ENCODE measurements around the gene LOXL3. TPM values are rescaled to one million over a fixed set of nuclear protein-coding genes. Genes with fewer than 3 reads are reported as not detected.

The LOXL3 gene
- total RNA-seq (2014; rRNA removed) (5.8 and 12.4 TPM in 2 replicates), Bru-seq, nascent RNA (percentile 30 among the genes with signal in this experiment), BruChase-seq, experiment 1, labeled RNA remaining after a 6-hour chase (percentile 26 among the genes with signal in this experiment), BruChase-seq, experiment 2, labeled RNA remaining after a 2-hour chase (percentile 18 among the genes with signal in this experiment)
- long read RNA-seq: 0 reads

- ChIA-PET CTCF (no interaction called here), POLR2A (ENCODE audit: unreplicated experiment) (no interaction called here)
- Histone ChIP-seq H3K4me3 (ENCODE audit: low read length) (peak within 1 kb of the TSS; percentile 62), H3K27ac (ENCODE audit: low read length) (no peak within 1 kb of the TSS), H3K9me2 (replicated peaks; ENCODE audit: low read length) (no peaks in the 10 kb centered on the region), H3K4me2 (ENCODE audit: low read length) (peak within 1 kb of the TSS; percentile 78), H4K20me1 (ENCODE audit: low read length) (no peaks in the 10 kb centered on the region), H2AFZ (ENCODE audit: low read length) (peak within 1 kb of the TSS; percentile 75), H3F3A (ENCODE audit: low read length, unreplicated experiment) (no peaks in the 10 kb centered on the region), H3K79me2 (ENCODE audit: low read length) (peaks cover 10% of the 10 kb centered on the region), H3K36me3 (ENCODE audit: low read depth, low read length) (no peaks in the 10 kb centered on the region), H3K9me3 (ENCODE audit: low read length) (no peaks in the 10 kb centered on the region), H3K4me1 (ENCODE audit: insufficient read depth, low read length) (peaks cover 7% of the 10 kb centered on the region; the same call in 1 of the 2 replicates), H3K27me3 (ENCODE audit: low read length) (no peaks in the 10 kb centered on the region), H3K9ac (ENCODE audit: low read length) (no peak within 1 kb of the TSS)
- no peak for TF ChIP-seq EZH2phosphoT487 (IDR thresholded peaks at IDR 0.05; ENCODE audit: borderline replicate concordance, low read length)
- no peak for TF ChIP-seq EZH2 (IDR thresholded peaks at IDR 0.05; ENCODE audit: low read length, unreplicated experiment)
- no peak for TF ChIP-seq CTCF (conservative IDR thresholded peaks at IDR 0.05; ENCODE audit: low read depth, low read length)
- BruUV-seq (replicated peaks): no TSS peak
- intact Hi-C loops (cut with micrococcal nuclease): no loop called here
- ATAC-seq (peak; percentile 43), DNase-seq (peak; percentile 36)
Observed at GRCh38 chr2:74553892-74554819, at the start of gene LOXL3, which contains the start of gene DOK1. Gene LOXL3, minus strand, starts transcription at chr2:74553942. Its CDS starts 1,308 bp downstream, at chr2:74552634. Gene DOK1, plus strand, starts transcription at chr2:74554720. Its CDS starts 35 bp downstream, at chr2:74554755.

DNA sequence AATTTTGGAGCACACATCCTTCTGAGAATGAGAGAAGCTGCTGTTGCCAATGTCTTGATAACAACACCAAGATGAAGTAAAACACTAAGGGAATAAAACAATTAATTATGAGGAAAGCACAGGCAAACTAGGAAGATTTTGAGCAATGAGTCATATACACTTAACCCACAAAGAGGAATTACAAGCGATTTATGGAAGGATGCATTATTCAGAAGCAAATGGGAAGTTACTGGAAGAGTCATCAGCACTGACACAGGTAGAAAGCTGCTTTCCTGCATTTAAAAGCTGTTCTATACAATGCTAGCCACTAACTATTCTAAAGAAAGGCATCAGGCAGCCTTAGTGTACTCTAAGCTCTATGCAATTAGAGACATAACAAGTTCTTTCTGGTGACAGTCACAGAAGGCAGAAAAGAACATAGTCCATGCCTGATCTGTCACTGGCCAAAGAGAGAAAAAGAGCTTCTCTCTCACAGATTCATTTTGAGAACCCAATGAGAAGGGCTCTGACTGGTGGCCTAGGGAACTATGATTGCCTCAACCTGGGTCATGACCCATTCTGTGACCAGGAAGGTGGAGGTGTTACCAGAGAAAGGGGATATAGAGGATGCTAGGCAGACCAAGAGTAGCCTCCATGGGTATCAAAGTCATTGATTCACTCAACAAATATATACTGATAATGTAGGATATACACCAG lies 49.0 kb upstream of the LOXL3 start:
- Histone ChIP-seq H3K4me2 (ENCODE audit: low read length) (no peak overlapping the region), H3K27ac (ENCODE audit: low read length) (no peak overlapping the region), H3K79me2 (ENCODE audit: low read length) (no peaks in the 10 kb centered on the region), H3K9ac (ENCODE audit: low read length) (no peak overlapping the region), H2AFZ (ENCODE audit: low read length) (no peak overlapping the region), H3K36me3 (ENCODE audit: low read depth, low read length) (no peaks in the 10 kb centered on the region), H3K4me1 (ENCODE audit: insufficient read depth, low read length) (peaks cover 8% of the 10 kb centered on the region), H3K27me3 (ENCODE audit: low read length) (peaks cover 8% of the 10 kb centered on the region; the same call in 1 of the 2 replicates), H3K9me2 (replicated peaks; ENCODE audit: low read length) (no peaks in the 10 kb centered on the region), H4K20me1 (ENCODE audit: low read length) (no peaks in the 10 kb centered on the region), H3F3A (ENCODE audit: low read length, unreplicated experiment) (no peaks in the 10 kb centered on the region), H3K4me3 (ENCODE audit: low read length) (no peak overlapping the region), H3K9me3 (ENCODE audit: low read length) (no peaks in the 10 kb centered on the region)
- CTCF ChIA-PET: no interaction called here
- DNase-seq (peak; percentile 69), ATAC-seq (peak; percentile 97)
- no TSS peak for BruUV-seq (replicated peaks)
- TF ChIP-seq EZH2phosphoT487 (IDR thresholded peaks at IDR 0.05; ENCODE audit: borderline replicate concordance, low read length) (no peak), CTCF (conservative IDR thresholded peaks at IDR 0.05; ENCODE audit: low read depth, low read length) (no peak), EZH2 (IDR thresholded peaks at IDR 0.05; ENCODE audit: low read length, unreplicated experiment) (no peak)
- POLR2A ChIA-PET (ENCODE audit: unreplicated experiment): interaction anchor here (0.5 to 0.6 kb wide), 2 partner anchors 11 to 51 kb away, joined by 4 to 6 read pairs; partner anchors contain the start of gene SEMA4F
- intact Hi-C loops (cut with micrococcal nuclease): loop anchor here (10.0 kb wide), 1 partner anchor 52 kb away; the partner anchor contains the start of gene SEMA4F

All from PC-3 (cell line).